HG02623 (cell line): ENCODE results near the gene CD4.

Experiments used
- ATAC-seq: cut with Tn5 transposase; IDR thresholded peaks from one replicate; pipeline ENCODE4 v1.9.1; 2021; ENCODE audit warnings: moderate library complexity; ENCODE audit not compliant: unreplicated experiment

Gene CD4

DNA sequence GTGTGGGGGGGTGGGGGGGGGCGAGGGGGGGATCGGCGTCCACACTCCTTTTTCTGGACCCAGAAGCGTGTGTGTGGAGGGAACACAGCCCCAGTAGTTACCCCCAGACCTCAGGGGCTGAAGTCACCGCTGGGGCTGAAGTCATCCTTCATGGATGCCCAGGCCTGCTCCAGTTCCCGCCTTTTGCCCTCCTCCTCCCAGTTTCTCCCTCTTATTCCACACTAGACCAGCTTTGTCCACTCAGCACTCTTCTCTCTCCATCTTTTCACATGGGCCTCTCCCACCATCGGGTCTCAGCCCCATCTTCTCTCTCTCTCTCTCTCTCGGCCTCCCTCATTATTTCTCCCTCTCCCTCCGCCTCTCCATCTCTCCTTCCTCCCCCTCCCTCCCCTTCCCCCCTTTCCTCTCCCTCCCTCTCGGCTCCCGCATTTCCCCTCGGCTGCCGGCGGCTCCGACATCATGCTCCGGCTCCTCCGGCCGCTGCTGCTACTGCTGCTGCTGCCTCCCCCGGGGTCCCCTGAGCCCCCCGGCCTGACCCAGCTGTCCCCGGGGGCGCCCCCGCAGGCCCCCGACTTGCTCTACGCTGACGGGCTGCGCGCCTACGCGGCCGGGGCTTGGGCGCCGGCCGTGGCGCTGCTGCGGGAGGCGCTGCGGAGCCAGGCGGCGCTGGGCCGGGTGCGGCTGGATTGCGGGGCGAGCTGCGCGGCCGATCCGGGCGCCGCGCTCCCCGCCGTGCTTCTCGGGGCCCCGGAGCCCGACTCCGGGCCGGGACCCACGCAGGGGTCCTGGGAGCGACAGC is 38.9 kb downstream of the CD4 start, which contains the start of gene P3H3:
P3H3 (plus strand) TSS at position 426 of the 799 bp plus-strand sequence; CDS start at position 460, 34 bp downstream.
- ATAC-seq, result no peak

DNA sequence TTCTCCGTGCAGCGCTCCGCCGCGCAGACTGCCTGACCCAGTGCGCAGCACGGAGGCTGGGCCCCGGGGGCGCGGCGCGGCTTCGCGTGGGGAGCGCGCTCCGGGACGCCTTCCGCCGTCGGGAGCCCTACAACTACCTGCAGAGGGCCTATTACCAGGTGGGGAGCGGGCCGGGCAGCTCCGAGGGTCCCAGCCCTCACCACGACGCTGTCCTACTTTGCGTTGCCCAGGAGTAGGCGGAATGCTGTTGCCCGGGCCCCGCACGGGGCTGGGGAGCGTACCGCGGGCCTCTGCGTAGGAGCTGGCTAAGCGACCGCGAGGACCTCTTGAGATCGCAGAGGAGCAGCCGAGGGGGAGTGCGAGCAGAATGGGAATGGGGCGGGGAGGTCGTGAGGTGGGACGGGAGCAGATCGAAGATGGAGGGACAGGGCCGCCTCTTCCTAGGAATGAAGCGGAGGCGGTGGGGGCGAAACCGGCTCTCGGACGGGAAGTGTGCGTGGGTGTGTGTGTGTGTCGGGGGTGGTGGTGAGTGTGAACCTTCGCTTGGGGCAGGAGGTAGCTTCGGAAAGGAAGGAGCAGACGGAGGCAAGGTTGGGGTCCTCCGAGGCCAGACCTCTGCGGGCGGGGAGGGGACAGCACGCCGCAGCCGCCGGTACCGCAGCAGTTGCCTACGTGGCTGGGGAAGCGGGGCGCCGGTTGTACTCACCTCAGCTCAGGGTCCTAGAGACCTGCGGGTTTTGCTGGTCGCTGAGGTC is 39.6 kb downstream of the CD4 start:
- ATAC-seq, result no peak

DNA sequence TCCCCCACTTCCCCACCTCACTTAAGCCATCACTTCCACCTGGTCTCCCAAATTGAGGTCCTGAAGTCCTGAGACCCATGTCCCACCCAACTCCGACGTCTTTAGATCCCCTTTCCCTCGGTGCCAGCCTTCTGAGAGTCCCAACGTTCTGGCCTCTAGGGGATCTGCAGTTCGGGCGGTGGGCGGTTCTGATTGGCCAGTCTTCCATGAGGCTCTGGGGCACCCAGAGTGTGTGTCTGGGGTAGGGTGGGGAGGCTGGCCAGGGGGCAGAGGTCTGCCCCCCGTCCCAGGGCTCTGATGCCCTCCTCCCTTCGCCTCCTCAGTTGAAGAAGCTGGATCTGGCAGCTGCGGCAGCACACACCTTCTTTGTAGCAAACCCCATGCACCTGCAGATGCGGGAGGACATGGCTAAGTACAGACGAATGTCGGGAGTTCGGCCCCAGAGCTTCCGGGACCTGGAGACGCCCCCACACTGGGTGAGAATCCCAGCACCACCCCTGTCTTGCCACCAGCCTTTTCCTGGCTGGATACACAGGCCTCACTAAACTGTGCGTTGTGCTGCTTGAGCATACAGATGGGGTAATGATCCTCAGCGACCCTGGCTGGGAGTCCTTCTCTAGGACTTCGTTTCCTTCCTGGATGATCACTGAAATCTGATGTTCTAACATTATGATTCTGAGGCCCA is 40.4 kb downstream of the CD4 start:
- ATAC-seq, result no peak

DNA sequence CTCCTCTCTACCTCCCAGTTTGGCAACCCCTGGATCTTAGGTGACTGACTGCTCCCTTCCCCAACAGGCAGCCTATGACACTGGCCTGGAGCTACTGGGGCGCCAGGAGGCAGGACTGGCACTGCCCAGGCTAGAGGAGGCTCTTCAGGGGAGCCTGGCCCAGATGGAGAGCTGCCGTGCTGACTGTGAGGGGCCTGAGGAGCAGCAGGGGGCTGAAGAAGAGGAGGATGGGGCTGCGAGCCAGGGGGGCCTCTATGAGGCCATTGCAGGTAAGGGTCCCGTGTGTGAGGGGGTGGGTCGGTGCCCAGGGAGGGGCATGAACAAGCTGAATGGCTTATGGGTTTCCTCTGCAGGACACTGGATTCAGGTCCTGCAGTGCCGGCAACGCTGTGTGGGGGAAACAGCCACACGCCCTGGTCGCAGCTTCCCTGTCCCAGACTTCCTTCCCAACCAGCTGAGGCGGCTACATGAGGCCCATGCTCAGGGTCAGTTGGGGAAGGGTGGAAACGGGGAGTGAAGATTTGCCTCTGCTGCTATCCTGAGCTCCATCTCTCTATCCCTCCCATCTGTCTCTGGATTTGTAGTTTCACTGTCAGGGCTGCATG is 41.1 kb downstream of the CD4 start:
- no peak for ATAC-seq

DNA sequence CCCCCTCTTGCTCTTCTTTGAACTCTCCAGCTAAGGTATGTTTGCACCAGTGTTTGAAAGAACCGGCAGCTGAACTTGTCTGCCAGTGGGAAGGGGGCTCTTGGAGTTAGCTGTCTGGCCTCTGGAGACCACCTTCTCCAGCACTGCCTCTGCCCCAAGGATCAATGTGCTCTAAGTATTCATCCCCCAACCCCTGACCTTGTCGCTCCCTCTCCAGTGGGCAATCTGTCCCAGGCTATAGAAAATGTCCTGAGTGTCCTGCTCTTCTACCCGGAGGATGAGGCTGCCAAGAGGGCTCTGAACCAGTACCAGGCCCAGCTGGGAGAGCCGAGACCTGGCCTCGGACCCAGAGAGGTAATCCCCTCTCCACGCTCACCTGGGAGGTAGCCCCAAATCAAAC is 41.7 kb downstream of the CD4 start:
- ATAC-seq, result no peak

DNA sequence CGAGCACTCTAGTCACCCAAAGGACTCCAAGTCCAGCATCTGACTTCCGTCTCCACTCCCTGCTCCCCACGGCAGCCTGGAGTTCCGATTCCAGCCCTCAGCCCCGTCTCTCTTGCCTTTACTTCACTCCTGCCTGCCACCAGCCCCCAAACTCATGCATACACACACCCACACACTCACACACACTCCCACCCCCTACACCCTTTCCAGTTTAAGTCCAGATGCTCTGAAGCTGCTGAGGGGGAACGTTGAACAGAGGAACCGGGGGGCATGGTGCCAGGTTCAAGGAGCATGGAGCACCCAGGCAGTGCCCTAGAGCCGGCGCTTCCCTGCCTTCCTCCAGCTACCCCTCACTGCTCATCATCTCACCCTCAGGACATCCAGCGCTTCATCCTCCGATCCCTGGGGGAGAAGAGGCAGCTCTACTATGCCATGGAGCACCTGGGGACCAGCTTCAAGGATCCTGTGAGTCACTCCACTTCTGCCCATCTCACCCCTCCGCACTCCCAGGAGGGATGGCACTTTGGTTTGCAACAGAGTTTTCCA is 42.2 kb downstream of the CD4 start:
- no peak for ATAC-seq

DNA sequence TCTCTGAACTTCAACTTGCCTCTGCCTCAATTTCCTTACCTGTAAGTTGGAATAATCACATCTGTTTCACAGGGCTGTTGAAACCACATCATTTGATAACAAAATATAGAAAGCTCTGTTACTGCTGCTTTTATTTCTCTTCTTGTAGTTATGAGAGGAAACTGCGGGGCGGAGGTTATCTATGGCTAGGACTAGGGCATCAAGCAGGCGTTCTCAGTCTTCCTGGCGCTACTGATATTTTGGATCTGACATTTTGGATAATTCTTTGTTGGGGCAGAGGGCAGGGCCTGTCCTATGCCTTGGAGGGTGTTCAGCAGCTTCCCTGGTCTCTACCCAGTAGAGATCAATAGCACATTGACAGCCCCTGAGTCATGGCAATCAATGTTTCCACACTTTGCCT is 42.8 kb downstream of the CD4 start:
- ATAC-seq, result no peak

DNA sequence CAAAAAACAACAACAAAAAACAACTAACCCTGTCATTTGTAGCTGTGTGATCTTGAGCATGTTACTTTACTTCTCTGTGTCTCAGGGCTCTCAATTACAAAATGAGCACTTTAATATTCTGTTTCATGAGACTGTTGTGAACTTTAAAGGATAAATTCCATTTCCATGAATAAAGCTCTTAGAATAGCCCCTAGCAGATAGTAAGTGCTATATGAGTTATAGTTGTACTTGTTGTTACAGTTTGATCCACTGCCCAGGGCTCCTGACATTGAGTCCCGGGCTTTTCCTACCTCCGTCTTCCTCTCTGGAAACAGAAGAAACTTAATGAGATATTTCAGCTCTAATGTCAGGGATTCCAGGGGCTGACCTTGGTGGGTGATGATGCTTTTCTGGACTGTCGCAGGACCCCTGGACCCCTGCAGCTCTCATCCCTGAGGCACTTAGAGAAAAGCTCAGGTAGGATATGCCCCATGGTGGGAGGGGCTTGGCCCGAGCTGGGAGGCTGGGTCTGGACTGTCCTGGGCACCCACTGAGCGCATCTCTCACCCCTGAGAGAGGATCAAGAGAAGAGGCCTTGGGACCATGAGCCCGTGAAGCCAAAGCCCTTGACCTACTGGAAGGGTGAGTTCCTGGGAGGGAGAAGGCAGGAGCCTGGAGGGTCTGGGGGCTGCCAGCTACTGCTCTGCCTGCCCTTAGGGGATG is 44.0 kb downstream of the CD4 start:
- ATAC-seq, result no peak

DNA sequence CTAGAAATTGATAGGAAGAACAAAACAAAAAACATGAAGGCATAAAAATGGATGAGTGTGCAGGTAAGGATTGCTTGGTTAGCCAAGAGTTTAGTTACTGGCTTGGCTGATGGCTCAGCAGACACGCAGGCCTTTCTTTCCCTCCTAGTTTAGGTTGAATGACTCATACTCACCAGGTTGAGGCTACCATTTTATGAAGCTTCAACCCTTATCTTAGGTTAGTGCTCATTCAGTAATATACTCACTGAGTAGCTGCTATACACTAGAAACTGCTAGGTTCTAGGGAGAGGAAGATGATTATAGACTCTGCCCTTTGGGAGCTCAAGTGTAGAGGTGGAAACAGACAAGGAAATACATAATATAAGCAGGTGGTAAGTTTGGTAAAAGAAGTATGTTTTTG is 44.9 kb downstream of the CD4 start:
- ATAC-seq, result no peak

DNA sequence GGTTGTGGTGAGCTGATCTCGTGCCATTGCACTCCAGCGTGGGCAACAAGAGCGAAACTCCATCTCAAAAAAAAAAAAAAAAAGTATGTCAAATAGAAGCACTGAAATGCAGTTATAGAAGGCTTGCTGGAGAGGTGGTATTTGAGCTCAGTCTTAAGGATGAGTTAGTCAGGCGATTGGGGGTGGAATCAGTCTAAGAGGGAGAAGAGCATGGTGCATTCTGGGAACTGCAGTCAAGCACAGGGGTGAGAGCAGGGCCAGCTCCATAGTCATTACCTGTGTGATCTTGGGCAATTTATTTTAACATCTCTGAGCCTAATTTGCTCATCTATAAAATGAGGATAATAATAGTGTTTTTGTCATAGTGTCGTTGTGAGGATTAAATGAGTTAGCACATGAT is 45.5 kb downstream of the CD4 start:
- ATAC-seq, result no peak

DNA sequence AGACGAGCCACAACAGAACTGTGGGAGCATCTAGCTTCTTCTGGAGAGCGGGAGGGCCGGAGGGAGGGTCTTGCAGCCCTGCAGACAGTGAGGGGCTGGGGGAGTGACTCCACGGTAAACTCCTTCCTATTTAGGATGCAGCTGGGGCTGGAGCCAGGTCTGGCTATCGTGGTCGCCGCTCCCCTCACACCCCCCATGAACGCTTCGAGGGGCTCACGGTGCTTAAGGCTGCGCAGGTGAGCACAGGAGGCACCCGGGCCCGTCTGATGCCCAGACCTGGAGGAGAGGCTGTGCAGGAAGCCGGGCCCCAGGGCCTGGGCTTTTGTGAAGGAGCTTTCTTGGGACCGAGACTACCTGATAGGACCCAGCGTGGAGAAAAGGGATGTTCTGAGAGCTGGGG is 47.5 kb downstream of the CD4 start:
- ATAC-seq, result no peak

DNA sequence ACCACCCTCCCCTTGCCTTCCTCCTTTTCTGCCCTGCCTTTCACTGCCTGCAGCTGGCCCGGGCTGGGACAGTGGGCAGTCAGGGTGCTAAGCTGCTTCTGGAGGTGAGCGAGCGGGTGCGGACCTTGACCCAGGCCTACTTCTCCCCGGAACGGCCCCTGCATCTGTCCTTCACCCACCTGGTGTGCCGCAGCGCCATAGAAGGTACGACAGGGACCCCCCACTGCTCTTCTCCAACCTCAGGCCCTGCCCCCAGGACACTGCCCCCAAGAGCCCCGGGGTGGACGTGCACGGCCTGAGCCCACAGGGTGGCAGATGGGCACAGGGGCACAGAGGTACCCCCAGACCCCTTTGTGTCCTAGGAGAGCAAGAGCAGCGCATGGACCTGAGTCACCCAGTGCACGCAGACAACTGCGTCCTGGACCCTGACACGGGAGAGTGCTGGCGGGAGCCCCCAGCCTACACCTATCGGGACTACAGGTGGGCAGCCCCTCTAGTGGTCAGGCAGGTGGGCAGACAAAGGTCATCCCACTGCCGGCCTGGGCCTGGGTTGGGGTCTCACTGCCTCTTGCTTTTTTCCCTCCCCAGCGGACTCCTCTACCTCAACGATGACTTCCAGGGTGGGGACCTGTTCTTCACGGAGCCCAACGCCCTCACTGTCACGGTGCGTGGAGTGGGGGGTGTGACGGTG is 48.2 kb downstream of the CD4 start:
- ATAC-seq, result no peak

DNA sequence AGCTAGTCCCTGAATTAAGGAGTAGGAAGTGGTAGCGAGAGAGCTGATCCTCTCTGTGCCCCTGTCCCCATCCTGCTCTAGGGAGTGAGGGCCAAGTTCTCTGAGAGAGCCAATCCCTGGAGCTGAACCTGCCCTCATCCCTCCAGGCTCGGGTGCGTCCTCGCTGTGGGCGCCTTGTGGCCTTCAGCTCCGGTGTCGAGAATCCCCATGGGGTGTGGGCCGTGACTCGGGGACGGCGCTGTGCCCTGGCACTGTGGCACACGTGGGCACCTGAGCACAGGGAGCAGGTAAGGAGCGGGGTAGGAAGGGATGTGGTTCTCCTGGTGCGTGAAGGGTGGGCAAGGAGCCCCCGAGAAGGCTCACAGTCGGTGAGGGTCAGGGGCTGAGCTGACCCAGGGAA is 49.5 kb downstream of the CD4 start:
- no peak for ATAC-seq

DNA sequence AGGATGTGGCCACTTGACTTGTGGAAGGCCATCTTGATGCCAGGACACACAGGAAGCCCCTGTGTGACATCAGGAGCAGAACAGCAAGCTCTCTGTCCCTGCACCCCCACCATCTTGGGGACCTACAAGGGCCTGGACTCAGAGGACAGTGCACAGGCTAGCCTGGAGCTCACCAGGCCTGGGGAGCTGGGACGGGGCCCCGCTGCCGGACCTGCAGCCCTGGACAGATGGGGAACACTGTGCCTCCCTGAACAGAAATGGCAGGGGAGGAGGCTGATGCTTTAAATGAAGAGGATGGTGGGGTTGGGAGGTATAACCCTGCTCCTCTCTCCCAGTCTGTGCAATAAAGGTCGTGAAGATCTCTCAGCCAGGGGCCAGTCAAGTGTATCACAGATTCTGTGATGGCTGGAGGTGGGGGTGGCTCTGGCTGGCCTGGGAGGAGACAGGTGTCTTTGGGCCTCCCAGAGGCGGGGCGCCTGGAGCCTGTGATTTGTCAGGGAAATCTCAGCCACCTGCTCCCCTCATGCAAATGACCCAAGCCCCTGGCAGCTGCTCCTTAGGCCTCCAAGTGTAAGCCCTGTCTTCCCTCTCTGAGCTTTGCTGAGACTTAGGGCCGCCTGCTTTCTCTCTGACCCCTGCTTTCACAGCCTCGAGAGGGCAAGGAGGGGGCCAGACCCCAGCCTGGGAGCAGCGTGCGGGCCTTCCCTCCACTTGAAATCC is 50.3 kb downstream of the CD4 start:
- peak; percentile 76 for ATAC-seq

DNA sequence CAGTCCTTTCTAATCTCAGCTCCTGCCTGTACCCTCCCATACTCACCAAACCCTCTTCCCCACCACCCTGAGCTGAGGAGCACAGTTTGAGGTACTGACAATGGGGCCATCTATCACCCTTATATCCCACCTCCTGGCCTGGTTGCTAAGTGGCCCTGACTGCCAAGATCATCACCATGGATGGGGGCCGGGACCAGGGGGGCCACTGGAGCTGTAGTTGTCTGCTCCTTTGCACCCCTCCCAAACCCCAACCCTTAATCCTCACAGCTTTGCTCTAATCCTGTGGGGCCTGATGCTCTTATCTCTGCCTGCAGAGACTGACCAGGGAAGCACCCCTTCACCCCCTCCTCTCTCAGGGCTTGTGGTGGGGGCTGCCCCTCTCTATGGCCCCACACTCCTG is 51.0 kb downstream of the CD4 start:
- no peak for ATAC-seq

DNA sequence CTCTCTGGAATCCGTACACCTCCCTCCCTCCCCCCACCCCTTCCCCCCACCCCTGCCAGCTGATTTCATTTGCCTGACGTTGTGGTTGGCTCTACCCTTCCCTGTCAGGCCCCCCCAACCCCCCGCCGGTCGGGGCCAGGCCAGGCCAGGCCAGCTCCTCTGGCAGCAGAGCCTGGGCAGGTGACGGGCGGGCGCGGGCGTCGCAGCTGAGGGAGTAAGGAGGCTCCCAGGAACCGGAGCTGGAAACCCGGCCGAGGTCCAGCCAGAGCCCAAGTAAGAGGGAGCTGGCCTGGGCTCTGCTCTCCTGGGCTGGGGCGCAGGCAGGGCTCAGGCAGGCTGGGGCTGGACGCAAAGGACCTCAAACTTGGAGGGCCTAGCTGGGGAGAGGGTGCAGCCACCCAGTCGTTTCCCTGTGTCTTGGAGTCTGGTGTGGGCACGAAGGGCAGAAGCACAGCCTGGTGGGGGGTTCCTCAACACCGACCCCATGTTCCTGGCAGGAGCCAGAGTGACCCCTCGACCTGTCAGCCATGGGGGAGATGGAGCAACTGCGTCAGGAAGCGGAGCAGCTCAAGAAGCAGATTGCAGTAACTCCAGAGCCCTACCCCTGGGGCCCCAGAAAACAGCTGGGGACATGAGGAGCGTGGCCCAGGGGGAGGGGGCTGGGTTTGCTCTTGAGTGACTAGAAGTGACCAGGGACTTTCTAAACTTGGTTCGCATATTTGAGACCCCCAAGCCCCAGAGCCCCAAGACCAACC is 51.6 kb downstream of the CD4 start, which contains the start of gene GNB3:
GNB3 (plus strand) TSS at position 165 of the 755 bp plus-strand sequence; CDS start at position 528, 363 bp downstream.
- no peak for ATAC-seq

DNA sequence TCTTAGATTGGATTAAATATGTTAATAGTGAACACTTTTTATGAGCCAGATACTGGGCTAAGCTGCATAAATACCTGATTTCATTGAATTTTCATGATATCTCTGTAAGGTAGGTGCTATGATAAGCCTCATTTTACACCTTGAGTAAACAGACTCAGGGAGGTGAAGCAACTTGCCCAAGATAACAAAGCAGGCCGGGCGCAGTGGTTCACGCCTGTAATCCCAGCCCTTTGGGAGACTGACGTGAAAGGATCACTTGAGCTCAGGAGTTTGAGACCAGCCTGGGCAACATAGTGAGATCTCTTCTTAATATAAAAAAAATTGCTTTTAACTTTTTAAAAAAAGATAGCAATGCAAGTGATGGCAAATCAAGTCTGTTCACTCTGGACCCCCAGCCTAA is 52.7 kb downstream of the CD4 start:
- ATAC-seq, result no peak

DNA sequence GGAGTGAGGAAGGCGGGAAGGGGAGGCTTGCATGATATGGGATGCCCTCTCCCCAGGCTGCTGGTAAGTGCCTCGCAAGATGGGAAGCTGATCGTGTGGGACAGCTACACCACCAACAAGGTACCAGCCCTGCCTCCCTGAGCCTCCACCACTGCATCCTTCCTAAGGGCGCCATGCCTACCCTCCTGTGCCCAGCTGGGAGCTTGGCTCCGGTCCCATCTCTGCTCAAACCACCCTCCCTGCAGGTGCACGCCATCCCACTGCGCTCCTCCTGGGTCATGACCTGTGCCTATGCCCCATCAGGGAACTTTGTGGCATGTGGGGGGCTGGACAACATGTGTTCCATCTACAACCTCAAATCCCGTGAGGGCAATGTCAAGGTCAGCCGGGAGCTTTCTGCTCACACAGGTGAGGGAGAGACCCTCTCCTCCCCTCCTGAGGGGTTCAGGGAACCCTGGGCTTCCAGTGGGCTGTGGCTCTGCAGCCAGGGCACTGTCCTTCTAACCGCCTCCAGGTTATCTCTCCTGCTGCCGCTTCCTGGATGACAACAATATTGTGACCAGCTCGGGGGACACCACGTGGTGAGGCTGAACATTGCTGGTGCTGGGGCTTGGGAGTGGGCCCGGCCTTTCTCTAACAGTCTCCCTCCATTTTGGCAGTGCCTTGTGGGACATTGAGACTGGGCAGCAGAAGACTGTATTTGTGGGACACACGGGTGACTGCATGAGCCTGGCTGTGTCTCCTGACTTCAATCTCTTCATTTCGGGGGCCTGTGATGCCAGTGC is 54.0 kb downstream of the CD4 start:
- ATAC-seq, result no peak
